H1 (cell line): ENCODE data around the gene CERCAM. TPM values are rescaled to one million over a fixed set of nuclear protein-coding genes. Genes with fewer than 3 reads are reported as not detected.
A peak's percentile ranks its signal among the peaks of the same experiment; 100 is the strongest.

Experiments used
- BACH1 ChIP-seq: IDR thresholded peaks from 2 replicates; pipeline ENCODE4 v1.6.1; 2012; ENCODE audit warnings: low read length, improper control_type of control experiment
- FOSL1 ChIP-seq: IDR thresholded peaks from 2 replicates; pipeline ENCODE4 v1.6.1; 2011; ENCODE audit warnings: mild to moderate bottlenecking, low read depth, low read length, moderate library complexity; ENCODE audit not compliant: insufficient read depth
- GTF2F1 ChIP-seq: IDR thresholded peaks from 2 replicates; pipeline ENCODE4 v1.6.1; 2012; ENCODE audit warnings: low read depth, low read length, improper control_type of control experiment, borderline replicate concordance
- polyA plus RNA-seq, 7 experiments: library from polyadenylated mRNA; depleted of rRNA in 3 of 7; stranded (reverse) in 5 of 7; unstranded in 2 of 7; fragments of >200 nt in 5 of 7; fragments of 200-250 nt in 2 of 7; gene quantifications; 1 replicate in 5 of 7; 2 replicates in 1 of 7; 4 replicates in 1 of 7; pipeline versions ENCODE4 v1.2.1 to v1.2.3, GENCODE V29; 2011 to 2013; ENCODE audit warnings: missing spikeins in 2 of 7, mixed read lengths in 2 of 7
- total RNA-seq: library from RNA; stranded (reverse); fragmentation: NEBNext Ultra II Directional; extraction: Animal tissue kit (Norgen Biotek cat#: 25700); gene quantifications from 2 replicates; pipeline ENCODE4 v1.2.1, GENCODE V29; 2021

The CERCAM gene
- total and polyA plus RNA-seq, 2 of the 8 experiments (the other 6 are each of a cell fraction or from before 2014, with no cell fraction given): 3.1 to 5.2 TPM

DNA sequence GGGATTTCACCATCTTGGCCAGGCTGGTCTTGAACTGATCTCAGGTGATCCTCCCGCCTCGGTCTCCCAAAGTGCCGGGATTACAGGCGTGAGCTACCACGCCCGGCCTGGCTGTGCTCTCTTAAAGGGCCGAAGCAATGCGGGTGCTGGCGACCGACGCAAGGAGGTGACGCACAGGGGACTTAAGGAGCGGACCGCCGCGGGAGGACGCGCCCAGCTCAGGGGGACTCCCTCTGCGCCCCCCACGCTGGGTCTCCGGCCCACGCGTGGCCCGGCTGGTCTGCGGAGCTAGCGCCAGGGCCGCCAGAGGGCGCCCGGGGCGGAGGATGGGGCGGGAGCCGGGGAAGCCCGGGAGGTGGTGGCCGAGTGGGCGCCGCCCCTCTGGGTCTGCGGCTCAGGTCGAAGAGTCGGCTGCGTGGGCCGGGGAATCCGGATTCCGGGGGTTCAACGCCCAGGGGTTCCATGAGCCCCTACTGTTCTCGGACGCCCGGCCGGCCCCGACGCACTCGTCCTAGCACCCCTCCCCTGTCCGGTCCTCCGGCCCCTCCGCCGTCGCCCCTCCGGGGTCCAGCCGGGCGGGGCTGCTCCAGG lies 502 bp upstream of the CERCAM start (continued):
- TF ChIP-seq BACH1 (peak; percentile 92), FOSL1 (no peak), GTF2F1 (no peak)
- TF ChIP-seq, all 59 proteins: peak for 8
